SK-N-SH treated with all-trans-retinoic acid at 6 μM for 48 hours (cell line): Measurements from ENCODE around the gene SETDB1.

Source experiments
- ARNTL ChIP-seq: fragments of 450-650 bp; formaldehyde crosslinking; IDR thresholded peaks from 2 replicates; pipeline ENCODE4 v1.5.0; 2020; ENCODE audit warnings: low read depth, mild to moderate bottlenecking, moderate library complexity, borderline replicate concordance
- BACH2 ChIP-seq: fragments of 250-450 bp; sonication (Bioruptor Pico); IDR thresholded peaks from 2 replicates; pipeline ENCODE4 v1.9.0; 2021; ENCODE audit warnings: mild to moderate bottlenecking, borderline replicate concordance
- CSDC2 ChIP-seq: fragments of 250-450 bp; sonication (Bioruptor Pico); IDR thresholded peaks from 2 replicates; pipeline ENCODE4 v1.5.0; 2020; ENCODE audit warnings: mild to moderate bottlenecking, moderate library complexity
- ESRRG ChIP-seq: fragments of 250-450 bp; sonication (Bioruptor Pico); IDR thresholded peaks from 2 replicates; pipeline ENCODE4 v1.6.1; 2021; ENCODE audit warnings: mild to moderate bottlenecking
- GLIS3 ChIP-seq: fragments of 250-450 bp; sonication (Bioruptor Pico); IDR thresholded peaks from 2 replicates; pipeline ENCODE4 v1.5.0; 2020; ENCODE audit warnings: mild to moderate bottlenecking, moderate library complexity
- POU6F1 ChIP-seq: fragments of 250-450 bp; sonication (Bioruptor Pico); IDR thresholded peaks from 2 replicates; pipeline ENCODE4 v1.8.0; 2021; ENCODE audit warnings: low read depth, mild to moderate bottlenecking, moderate library complexity, borderline replicate concordance
- PPARA ChIP-seq: fragments of 250-450 bp; sonication (Bioruptor Pico); IDR thresholded peaks from 2 replicates; pipeline ENCODE4 v1.5.0; 2020; ENCODE audit warnings: mild to moderate bottlenecking, borderline replicate concordance
- TOX ChIP-seq: fragments of 250-450 bp; sonication (Bioruptor Pico); IDR thresholded peaks from 2 replicates; pipeline ENCODE4 v1.8.0; 2021; ENCODE audit warnings: mild to moderate bottlenecking, moderate library complexity, borderline replicate concordance
- ZFP3 ChIP-seq: fragments of 250-450 bp; sonication (Bioruptor Pico); IDR thresholded peaks from 2 replicates; pipeline ENCODE4 v1.5.0; 2020; ENCODE audit warnings: mild to moderate bottlenecking, moderate library complexity
- ZNF565 ChIP-seq: fragments of 450-650 bp; formaldehyde crosslinking; conservative IDR thresholded peaks from 2 replicates; pipeline ENCODE4 v1.5.0; 2020; ENCODE audit warnings: low read depth, mild to moderate bottlenecking, moderate library complexity

- no peak for TF ChIP-seq ZNF565 (CRISPR knock-in tag)
- no peak for TF ChIP-seq BACH2 (CRISPR knock-in tag)
- no peak for TF ChIP-seq CSDC2 (CRISPR knock-in tag)
- TF ChIP-seq PPARA (CRISPR knock-in tag) = no peak
- no peak for TF ChIP-seq POU6F1
- TF ChIP-seq ESRRG (CRISPR knock-in tag) = no peak
- no peak for TF ChIP-seq ZFP3 (CRISPR knock-in tag)
- no peak for TF ChIP-seq TOX (CRISPR knock-in tag)
- no peak for TF ChIP-seq GLIS3
- no peak for TF ChIP-seq ARNTL (CRISPR knock-in tag)
Observed at GRCh38 chr1:150955280-150955679, 29.1 kb downstream of the SETDB1 start.
